K562 (cell line): ENCODE data around the gene IFT122. TPM values are rescaled to one million over a fixed set of nuclear protein-coding genes. Genes with fewer than 3 reads are reported as not detected.

ENCODE experiments used
- CBX5 ChIP-seq: IDR thresholded peaks from 2 replicates; pipeline ENCODE4 v1.6.1; 2014; ENCODE audit warnings: low read depth, borderline replicate concordance
- CREB3 ChIP-seq: fragments of 450-650 bp; conservative IDR thresholded peaks from 2 replicates; pipeline ENCODE4 v1.6.1; 2016; ENCODE audit warnings: missing genetic modification characterization, low read depth, mild to moderate bottlenecking, missing compliant biosample characterization, moderate library complexity
- CREB5 ChIP-seq: fragments of 250-450 bp; sonication (Bioruptor Pico); IDR thresholded peaks from 2 replicates; pipeline ENCODE4 v1.5.0; 2020; ENCODE audit warnings: mild to moderate bottlenecking
- FOXM1 ChIP-seq, 2 experiments: fragments of 450-650 bp in 1 of 2; sonication (generic) in 1 of 2; formaldehyde crosslinking in 1 of 2; IDR thresholded peaks; 2 replicates each; pipeline versions ENCODE4 v1.6.1 to v1.9.0; 2017 to 2022; ENCODE audit warnings: low read depth in 2 of 2, mild to moderate bottlenecking in 2 of 2, missing genetic modification reagents in 1 of 2, moderate library complexity in 1 of 2
- FOXO4 ChIP-seq: fragments of 450-650 bp; formaldehyde crosslinking; IDR thresholded peaks from 2 replicates; pipeline ENCODE4 v1.4.0; 2020; ENCODE audit warnings: mild to moderate bottlenecking, moderate library complexity
- NCOA1 ChIP-seq: fragments of 450-650 bp; IDR thresholded peaks from 2 replicates; pipeline ENCODE4 v1.6.1; 2016; ENCODE audit warnings: low read depth
- POLR2G ChIP-seq: fragments of 200-400 bp; formaldehyde crosslinking; IDR thresholded peaks from 2 replicates; pipeline ENCODE4 v1.6.1; 2017; ENCODE audit warnings: low read depth, mild to moderate bottlenecking, antibody characterized with exemption, low read length, moderate library complexity
- ZBTB43 ChIP-seq: sonication (generic); formaldehyde crosslinking; IDR thresholded peaks from 2 replicates; pipeline ENCODE4 v1.8.0; 2023; ENCODE audit warnings: mild to moderate bottlenecking, missing genetic modification reagents
- ZC3H4 ChIP-seq: sonication (generic); formaldehyde crosslinking; IDR thresholded peaks from 2 replicates; pipeline ENCODE4 v1.9.0; 2021; ENCODE audit warnings: missing genetic modification reagents, borderline replicate concordance
- ZNF217 ChIP-seq: sonication (generic); formaldehyde crosslinking; IDR thresholded peaks from 2 replicates; pipeline ENCODE4 v1.8.0; 2022; ENCODE audit warnings: mild to moderate bottlenecking, missing genetic modification reagents
- ZNF551 ChIP-seq: fragments of 250-450 bp; sonication (Bioruptor Pico); IDR thresholded peaks from 2 replicates; pipeline ENCODE4 v1.5.0; 2021; ENCODE audit warnings: mild to moderate bottlenecking, moderate library complexity
- ZNF561 ChIP-seq: fragments of 450-650 bp; formaldehyde crosslinking; conservative IDR thresholded peaks from 2 replicates; pipeline ENCODE4 v1.4.0; 2020; ENCODE audit warnings: mild to moderate bottlenecking, moderate library complexity
- polyA plus RNA-seq, 8 experiments: library from polyadenylated mRNA; depleted of rRNA in 4 of 8; stranded (reverse) in 5 of 8; unstranded in 3 of 8; fragments of >200 nt; fragmentation: Nextera tagmentation in 2 of 8; fragmentation: Illumina TruSeq in 1 of 8; extraction: Ambion mirVana in 2 of 8; extraction: Trizol in 1 of 8; gene quantifications; 2 replicates each; pipeline versions ENCODE4 v1.2.1 to v1.2.3, GENCODE V29; 2011 to 2014; ENCODE audit warnings: inconsistent platforms in 1 of 8, missing spikeins in 1 of 8
- total RNA-seq, 7 experiments: library from RNA; depleted of rRNA in 6 of 7; stranded (reverse); fragments of >200 nt in 6 of 7; fragmentation: Illumina TruSeq in 2 of 7; extraction: Trizol in 2 of 7; gene quantifications; 2 replicates each; pipeline versions ENCODE4 v1.2.1 to v1.2.3, GENCODE V29; 2011 to 2021; ENCODE audit warnings: low replicate concordance in 1 of 7

Gene IFT122
- total and polyA plus RNA-seq, 9 of the 15 experiments (the other 6 are each of a cell fraction or from before 2014, with no cell fraction given) = 2.4 to 11.5 (median 7.7) TPM

- TF ChIP-seq CBX5 (no peak), FOXO4 (CRISPR knock-in tag) (no peak), ZNF217 (CRISPR knock-in tag) (no peak), FOXM1 (IDR thresholded peaks at IDR 0.05; ENCODE audit: low read depth) (no peak), FOXM1 (CRISPR knock-in tag; IDR thresholded peaks at IDR 0.05; ENCODE audit: low read depth) (no peak), CREB5 (CRISPR knock-in tag) (no peak), ZC3H4 (CRISPR knock-in tag) (no peak), NCOA1 (no peak), ZBTB43 (CRISPR knock-in tag) (no peak), ZNF551 (no peak), ZNF561 (CRISPR knock-in tag) (no peak), POLR2G (no peak), CREB3 (tag) (no peak)
Observed at GRCh38 chr3:129402210-129402609, 37.8 kb upstream of the IFT122 start (continued).
